ENCODE measurements around the gene CPNE8.

Gene CPNE8

GRCh38 chr12:38629064-38629463 is 276.3 kb downstream of the CPNE8 start:
- no peak for DNase-seq (ENCODE audit: low spot score)
- in situ Hi-C loops (cut with MboI; ENCODE audit: low pct_unique_long_range_greater_than_20kb, low sequenced_read_pairs, unreplicated experiment), result no loop called here
- no peak for TF ChIP-seq CTCF (IDR thresholded peaks at IDR 0.05; ENCODE audit: extremely low read depth, insufficient read depth, missing control alignments)

GRCh38 chr12:38628288-38628687 is 277.1 kb downstream of the CPNE8 start:
- in situ Hi-C loops (cut with MboI; ENCODE audit: low pct_unique_long_range_greater_than_20kb, low sequenced_read_pairs, unreplicated experiment), result no loop called here
- TF ChIP-seq CTCF (IDR thresholded peaks at IDR 0.05; ENCODE audit: extremely low read depth, insufficient read depth, missing control alignments), result no peak
- DNase-seq (ENCODE audit: low spot score), result no peak

GRCh38 chr12:38625306-38625705 is 280.1 kb downstream of the CPNE8 start:
- TF ChIP-seq CTCF (IDR thresholded peaks at IDR 0.05; ENCODE audit: extremely low read depth, insufficient read depth, missing control alignments), result no peak
- in situ Hi-C loops (cut with MboI; ENCODE audit: low pct_unique_long_range_greater_than_20kb, low sequenced_read_pairs, unreplicated experiment), result no loop called here
- no peak for DNase-seq (ENCODE audit: low spot score)

- no peak for DNase-seq (ENCODE audit: low spot score)
- TF ChIP-seq CTCF (IDR thresholded peaks at IDR 0.05; ENCODE audit: extremely low read depth, insufficient read depth, missing control alignments), result no peak
- in situ Hi-C loops (cut with MboI; ENCODE audit: low pct_unique_long_range_greater_than_20kb, low sequenced_read_pairs, unreplicated experiment), result no loop called here
Observed at GRCh38 chr12:38614171-38614570, 291.2 kb downstream of the CPNE8 start.

- in situ Hi-C loops (cut with MboI; ENCODE audit: low pct_unique_long_range_greater_than_20kb, low sequenced_read_pairs, unreplicated experiment), result no loop called here
- no peak for TF ChIP-seq CTCF (IDR thresholded peaks at IDR 0.05; ENCODE audit: extremely low read depth, insufficient read depth, missing control alignments)
- no peak for DNase-seq (ENCODE audit: low spot score)
Observed at GRCh38 chr12:38610808-38611350, 294.5 kb downstream of the CPNE8 start.

GRCh38 chr12:38607295-38607694 is 298.1 kb downstream of the CPNE8 start:
- no peak for DNase-seq (ENCODE audit: low spot score)
- in situ Hi-C loops (cut with MboI; ENCODE audit: low pct_unique_long_range_greater_than_20kb, low sequenced_read_pairs, unreplicated experiment), result no loop called here
- no peak for TF ChIP-seq CTCF (IDR thresholded peaks at IDR 0.05; ENCODE audit: extremely low read depth, insufficient read depth, missing control alignments)

Measured in GM13977 (cell line).